Head of caudate nucleus (tissue), 42 donors: ENCODE measurements around the gene KCNH6.

ENCODE experiments used
- DNase-seq, 42 donors: peaks; one replicate each; pipeline versions ENCODE4 v3.0.0 to v3.0.0-alpha.2; 2020 to 2021; ENCODE audit warnings: mixed read lengths in 7 of 42
- intact Hi-C: fragments of 100-400 bp; cut with DNase I; formaldehyde crosslinking; loops from one replicate; pipeline ENCODE4 v1.15.0; 2022

KCNH6 gene

DNA sequence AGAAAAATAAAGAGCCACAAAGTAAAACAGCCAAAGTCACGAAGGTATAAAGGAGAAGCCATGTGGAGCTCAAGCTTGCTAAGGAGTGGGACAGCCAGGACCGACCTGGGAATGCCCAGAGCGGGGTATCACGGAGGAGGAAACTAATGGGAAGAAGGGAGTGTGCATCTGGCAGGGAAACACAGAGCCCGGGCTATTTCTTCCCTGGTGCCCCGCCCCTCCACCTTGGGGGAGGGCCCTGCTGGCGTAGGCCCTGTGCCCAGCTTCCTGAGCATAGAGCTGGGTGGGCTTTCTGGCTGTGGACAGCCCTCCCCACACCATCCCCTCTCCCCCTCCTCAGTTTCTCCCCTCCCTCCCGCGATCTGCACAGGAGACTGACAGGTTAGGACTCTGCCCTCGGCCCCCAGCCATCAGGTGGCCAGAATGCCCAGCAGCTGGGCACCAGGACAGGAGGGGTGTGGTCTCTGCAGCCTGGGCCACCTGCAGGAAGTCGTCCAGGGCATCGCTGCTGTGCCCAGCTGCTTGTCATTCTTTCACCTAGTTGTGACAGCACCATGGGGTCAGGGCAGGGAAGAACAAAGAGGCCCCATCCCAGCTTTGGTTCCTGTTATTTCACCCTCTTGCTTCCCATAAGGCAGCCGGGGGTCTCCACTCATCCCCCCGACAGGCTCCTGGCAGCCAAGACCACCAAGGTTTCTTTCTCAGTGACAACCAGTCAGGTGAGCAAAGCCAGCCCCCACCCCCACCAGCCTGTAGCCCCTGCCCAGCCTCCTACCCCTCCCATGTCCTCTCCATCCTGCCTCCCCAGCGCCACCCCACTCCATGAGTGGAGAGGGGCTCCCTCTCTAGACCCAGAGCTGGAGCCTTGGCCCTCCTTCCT is 20.0 kb downstream of the KCNH6 start:
- intact Hi-C loops, result no loop called here
- peak in 4 of 42 donors; percentile 2 to 12 (median 6) for DNase-seq

DNA sequence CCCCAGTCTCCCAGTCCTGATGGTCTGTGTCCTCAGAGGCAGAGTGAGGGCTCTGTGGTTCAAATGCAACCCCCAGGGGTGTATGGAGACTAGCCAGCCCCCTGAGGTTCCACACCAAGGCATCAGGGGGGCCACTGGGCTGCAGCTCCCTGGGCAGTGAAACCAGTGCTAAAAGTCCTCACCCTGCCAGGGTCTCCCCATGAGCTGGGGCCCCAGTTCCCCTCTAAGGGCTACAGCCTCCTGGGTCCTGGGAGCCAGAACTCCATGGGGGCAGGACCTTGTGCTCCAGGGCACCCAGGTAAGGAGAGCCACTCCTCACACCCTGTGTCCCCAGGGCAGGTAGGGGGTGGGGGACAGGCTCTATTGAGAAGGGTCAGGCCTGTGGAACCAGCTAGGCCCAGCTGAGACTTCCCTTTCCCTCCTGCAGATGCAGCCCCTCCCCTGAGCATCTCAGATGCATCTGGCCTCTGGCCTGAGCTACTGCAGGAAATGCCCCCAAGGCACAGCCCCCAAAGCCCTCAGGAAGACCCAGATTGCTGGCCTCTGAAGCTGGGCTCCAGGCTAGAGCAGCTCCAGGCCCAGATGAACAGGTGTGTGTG is 20.8 kb downstream of the KCNH6 start:
- DNase-seq, result peak in 6 of 42 donors; percentile 2 to 27 (median 4)
- intact Hi-C loops, result no loop called here

DNA sequence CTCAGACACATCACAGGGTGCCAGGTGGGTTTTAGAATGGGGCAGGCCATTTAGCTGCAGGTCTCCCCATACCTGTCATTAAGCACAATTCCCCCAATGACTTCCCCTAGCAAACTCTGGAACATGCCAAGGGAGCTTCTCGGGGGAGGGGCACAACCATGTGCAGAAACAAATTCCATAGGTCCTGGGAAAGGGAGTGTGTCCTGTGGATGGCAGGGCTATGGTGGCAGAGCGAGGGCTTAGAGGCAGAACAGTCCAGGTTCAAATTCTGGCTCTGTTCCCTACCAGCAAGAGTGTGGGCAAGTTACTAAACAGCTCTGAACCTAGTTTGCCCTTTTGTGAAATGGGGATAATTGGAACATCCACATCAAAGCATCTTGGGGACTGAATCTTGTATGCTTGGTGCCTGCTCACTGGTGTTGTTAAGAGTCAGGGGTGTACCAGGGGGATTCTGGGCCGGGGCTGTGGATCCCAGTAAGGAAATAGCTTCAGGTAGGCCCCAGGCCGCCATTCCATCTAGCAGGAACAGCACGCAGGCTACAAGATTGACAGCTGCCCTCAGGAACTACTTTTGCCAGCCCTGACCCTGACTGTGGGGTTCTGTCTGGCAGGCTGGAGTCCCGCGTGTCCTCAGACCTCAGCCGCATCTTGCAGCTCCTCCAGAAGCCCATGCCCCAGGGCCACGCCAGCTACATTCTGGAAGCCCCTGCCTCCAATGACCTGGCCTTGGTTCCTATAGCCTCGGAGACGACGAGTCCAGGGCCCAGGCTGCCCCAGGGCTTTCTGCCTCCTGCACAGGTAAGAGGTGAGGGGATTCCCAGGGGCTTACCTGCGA is 21.5 kb downstream of the KCNH6 start:
- DNase-seq, result peak in 5 of 42 donors; percentile 19 to 27 (median 24)
- intact Hi-C loops, result no loop called here

DNA sequence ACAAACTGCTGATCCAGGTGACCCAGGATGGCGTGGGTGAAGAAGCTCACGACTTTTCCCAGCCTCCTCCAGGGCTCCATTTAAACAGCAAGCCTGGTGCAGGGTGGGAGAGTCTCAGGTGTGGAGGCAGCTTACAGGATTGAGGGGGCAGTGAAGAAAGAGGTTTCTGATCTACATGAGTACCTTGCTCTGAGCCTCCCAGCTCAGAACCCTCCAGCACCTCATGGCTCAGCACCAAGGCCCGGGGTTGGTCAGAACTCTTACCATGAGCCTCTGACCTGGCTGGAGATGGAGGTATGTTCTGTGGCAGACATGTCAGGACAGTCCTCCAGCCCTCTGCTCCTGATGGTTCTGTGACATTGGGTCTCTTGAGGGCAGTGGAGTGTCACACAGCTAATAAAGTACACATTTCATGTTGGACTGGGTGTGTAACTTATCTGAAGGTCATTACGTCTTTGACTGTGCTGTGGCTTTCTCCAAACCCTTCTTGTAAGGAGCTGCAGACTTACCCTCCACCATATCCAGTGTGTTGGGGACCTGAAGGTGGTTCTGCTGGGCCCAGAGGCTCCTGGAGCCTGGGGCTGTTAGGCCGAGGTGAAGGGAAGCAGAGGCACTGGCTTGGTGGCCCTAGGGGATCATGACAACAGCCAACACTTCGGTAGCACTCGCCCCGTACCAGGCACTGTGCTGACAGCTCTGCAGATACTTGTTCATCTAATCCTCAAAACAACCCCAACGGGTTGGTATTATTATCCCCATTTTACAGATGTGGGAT is 23.3 kb downstream of the KCNH6 start:
- intact Hi-C loops, result no loop called here
- DNase-seq, result peak in 7 of 42 donors; percentile 19 to 46 (median 27)

DNA sequence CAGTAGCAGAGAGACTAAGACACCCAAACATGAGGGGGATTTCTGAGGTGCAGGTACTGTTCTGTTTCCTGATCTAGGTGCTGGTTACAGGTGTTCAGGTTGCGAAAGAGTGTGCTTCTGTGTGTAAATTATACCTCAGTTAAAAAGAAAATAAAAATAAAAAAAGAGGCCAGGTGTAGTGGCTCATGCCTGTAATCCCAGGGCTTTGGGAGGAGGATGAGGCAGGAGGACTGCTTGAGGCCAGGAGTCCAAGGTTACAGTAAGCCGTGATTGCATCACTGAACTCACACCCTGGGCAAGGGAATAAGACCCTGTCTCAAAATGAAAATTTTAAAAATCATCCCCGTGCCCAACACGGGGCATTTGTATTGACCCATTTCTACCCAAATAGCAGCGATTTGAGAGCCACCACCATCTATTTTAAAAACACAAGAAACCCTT is 23.9 kb downstream of the KCNH6 start:
- intact Hi-C loops, result no loop called here
- DNase-seq, result no peak

DNA sequence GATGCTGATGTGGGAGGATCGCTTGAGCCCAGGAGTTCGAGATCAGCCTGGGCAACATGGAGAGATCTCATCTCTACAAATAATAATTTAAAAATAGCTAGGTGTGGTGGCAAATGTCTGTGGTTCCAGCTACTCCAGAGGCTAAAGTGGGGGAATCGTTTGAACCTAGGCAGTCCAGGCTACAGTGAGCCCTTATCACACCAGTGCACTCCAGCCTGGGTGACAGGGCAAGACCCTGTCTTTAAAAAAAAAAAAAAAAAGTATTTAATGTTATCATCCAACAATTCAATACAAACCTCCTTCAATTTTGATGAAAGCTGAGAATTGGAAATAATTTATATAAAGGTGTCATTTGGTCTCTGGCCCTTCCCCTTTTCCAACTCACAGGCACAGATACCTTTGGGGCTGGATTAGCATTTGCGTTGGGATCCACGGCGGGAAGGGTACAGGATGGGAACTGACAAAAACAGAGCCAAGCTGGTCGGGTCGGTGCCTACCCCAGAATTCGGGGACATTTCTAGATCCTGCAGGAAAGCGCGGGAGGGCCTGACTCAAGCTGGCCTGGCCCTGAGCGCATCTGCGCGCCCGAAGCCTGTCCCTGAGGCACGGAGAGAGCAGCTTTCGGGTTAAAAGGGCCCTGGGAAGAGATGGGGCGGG is 26.3 kb downstream of the KCNH6 start:
- peak in 12 of 42 donors; percentile 5 to 64 (median 22) for DNase-seq
- intact Hi-C loops, result no loop called here

DNA sequence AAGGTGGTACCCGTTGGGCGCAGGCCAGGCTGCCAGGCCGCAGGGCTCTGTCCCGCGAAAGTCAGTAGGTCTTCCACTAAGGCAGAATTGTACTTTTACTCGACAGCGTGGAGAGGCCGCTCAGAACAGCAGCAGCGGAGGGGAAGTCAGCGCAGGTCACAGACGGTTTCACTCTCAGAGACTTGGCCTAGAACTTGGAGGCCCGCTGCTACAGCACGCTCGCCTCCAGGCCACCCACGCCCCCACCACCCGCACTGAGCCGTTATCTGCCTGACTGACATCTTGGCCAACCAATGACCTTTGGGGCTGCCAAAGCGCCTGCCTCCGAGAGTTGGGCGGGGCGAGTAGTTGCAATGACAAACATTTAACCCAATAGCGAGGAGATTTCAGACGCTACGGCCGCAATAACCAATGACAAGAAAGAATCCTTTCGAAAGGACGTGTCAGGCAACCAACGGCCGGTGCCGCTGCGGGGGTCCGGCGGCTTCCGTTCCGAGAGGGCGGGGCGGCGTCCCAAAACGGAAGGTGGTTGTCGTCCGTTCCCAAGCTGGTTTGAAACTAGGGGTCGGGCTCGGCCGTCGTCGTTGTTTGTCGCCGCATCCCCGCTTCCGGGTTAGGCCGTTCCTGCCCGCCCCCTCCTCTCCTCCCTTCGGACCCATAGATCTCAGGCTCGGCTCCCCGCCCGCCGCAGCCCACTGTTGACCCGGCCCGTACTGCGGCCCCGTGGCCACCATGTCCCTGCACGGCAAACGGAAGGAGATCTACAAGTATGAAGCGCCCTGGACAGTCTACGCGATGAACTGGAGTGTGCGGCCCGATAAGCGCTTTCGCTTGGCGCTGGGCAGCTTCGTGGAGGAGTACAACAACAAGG is 27.0 kb downstream of the KCNH6 start, which contains the start of gene DCAF7:
Gene DCAF7, plus strand, starts transcription at position 532 of the 871 bp plus-strand sequence. Its CDS starts 201 bp downstream, at position 733.
- intact Hi-C loops, result no loop called here
- DNase-seq, result peak; percentile 99 to 100 (median 100)

DNA sequence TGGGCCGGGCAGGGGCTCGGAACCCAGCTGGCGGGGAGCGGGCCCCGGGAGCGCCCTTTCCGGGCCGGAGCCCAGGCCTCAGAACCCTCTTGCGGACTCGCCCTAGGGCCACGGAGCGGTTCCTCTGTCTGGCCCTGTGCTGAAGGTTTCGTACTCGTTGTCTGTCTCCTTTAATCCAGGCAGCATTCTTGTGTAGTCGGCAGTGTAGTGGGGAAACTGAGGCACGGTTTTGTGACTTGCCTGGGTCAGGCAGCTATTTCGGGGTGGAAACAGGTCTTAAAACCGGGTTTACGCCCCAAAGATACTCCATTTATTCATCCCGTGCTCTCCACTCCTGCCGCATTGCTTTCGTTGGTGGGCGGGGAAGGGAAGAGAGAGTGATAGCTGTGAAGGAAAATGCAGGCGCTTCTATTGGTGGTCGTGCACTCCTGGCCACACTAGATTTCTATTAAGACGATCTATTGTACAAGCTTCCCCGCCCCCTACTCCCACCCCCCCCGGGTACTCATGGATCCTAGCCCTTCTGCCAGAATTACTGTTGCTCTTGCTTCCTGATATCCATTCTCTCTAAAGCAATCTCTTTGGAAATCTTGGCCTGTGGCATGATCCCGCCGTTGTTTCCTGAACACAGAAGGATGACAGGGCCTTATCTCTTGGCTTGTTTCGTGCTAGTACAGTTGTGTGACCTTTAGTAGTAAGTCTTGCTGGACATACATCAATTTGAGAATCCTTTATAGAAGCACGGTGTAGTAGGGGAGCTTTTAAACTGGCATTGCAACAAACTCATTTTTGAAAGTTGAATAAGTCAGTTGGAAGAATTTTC is 27.9 kb downstream of the KCNH6 start:
- intact Hi-C loops, result no loop called here
- peak in 11 of 42 donors; percentile 6 to 54 (median 20) for DNase-seq

DNA sequence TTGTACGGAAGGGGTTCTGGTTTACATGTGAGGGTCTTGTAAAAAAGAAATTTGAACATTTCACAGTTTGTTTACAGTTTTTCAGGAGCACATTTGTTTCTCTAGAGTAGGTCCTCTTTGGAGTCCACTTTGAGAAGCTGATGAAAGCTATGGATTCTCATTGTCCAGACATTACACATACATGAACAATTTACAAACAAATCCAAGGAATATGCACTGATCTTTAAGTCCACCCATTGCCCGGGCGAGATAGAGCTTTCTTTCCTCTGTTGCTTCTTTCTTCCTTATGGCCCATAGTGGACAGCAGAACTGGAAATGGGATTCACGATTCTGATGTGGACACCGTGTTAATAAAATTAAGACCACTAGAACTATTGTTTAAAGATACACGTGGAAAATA is 29.1 kb downstream of the KCNH6 start:
- intact Hi-C loops, result no loop called here
- peak in 1 of 42 donors; percentile 3 for DNase-seq

DNA sequence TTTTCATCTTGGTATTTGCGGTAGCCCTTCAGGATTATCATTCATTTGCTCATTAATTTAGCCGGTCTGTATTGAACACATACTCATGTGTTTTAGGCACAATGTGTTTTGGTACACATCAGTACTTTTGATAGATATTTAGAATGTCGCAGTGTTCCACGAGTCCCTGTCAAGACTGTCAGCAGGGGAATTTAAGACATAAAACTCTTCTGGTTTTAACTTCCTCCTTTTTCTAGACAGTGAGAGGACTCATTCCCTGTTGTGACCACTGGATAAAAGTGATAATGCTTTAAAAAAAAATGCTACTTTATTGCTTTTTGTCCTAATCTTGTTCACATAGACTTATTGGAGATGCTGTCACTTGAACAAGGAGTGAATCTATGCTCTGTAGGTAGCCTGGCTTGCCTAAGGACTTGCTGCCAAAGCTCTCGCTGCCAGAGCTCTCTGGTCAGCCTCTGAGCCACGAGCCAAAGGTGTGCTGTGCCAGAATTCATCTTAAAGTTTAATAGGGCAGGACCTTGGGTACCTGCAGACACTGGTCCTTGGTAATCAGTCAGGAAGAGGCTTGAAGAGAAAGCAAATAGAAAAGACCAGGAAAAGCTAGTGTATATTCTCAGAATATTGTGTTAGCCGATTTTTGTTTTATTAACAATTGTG is 32.5 kb downstream of the KCNH6 start:
- intact Hi-C loops, result no loop called here
- no peak for DNase-seq

DNA sequence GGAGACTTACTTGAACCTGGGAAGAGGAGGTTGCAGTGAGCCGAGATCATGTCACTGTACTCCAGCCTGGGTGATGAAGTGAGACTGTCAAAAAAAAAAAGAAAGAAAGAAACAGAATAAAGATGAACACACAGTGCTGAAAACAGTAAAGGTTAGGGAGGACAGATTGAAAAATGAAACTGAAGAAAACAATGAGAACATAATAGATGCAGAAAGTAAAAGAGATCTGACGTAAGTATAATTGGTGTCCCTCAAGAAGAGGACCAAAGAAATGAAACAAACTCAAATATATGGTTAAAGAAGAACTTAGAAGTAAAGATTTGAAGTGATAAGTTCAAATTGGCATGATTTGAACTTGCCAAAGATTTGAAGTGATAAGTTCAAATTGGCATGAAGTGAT is 34.3 kb downstream of the KCNH6 start:
- no peak for DNase-seq

DNA sequence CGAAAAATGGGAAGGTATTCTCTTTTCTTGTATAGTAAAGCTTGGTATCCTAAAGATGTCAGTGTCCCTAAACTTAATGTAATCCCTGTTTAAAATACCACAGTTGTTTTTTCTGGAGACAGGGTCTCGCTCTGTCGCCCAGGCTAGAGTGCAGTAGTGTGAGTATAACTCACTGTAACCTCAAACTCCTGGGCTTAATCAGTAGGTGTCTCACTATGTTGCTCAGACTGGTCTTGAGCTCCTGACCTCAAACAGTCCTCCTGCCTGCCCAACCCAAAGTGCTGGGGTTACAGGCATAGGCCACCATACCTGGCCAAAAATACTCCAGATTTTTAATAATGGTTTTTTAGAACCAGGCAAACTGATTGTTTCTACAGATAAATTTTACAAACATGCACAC is 35.3 kb downstream of the KCNH6 start:
- no peak for DNase-seq
- intact Hi-C loops, result no loop called here

More for the DNA sequence above, 34.3 kb downstream of the KCNH6 start:
- intact Hi-C loops, result no loop called here

DNA sequence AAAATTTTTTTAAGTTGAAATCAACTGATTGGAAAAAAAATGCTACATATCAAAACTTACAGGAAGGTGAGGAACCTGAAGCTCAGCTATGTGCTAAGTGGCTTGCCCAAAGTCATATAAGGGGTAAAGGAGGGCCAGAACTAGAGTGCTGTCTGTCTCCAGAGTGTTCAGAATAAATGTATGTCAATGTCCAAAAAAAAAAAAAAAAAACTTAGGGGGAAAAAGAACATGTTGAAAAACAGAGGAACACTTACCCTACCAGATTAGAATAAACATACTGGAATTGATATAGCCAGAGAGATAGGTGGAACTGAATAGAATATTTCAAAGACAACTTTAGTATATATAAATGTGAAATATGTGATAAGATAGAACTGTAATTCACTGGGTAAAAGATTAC is 38.7 kb downstream of the KCNH6 start:
- no peak for DNase-seq
- intact Hi-C loops, result no loop called here

DNA sequence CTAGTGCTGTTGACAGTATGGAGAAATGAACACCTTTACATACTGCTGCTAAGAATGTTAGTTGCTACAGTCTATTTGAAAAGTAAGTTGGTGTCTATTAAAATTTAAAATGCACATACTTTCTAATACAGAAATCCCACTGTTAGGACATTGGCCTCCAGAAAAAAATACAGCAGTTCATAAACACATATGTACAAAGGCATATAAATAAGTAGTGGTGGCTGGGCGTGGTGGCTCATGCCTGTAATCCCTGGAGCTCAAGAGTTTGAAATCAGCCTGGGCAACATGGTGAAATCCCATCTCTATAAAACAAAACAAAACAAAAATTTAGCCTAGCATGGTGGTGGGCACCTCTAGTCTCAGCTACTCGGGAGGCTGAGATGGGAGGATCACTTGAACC is 40.2 kb downstream of the KCNH6 start:
- no peak for DNase-seq
- intact Hi-C loops, result no loop called here

DNA sequence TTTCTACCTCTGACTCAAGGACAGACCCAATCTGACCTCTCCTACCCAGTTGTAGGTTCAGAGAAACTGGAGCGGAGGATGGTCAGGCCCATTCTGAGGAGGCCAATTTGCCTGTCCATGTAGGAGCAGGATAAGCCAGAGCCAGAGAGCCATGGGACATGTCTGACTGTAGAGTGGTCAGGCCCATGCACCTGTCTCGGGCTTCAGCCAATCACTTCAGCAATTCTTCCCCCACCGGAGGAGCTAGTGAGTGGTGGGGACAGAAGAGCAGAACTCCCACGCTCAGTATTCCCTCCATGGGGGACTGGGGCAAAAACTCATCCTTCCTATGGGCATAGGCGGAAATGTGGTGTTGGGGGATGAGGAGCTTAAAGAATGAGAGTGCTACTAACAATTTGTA is 41.4 kb downstream of the KCNH6 start:
- intact Hi-C loops, result no loop called here
- DNase-seq, result no peak

DNA sequence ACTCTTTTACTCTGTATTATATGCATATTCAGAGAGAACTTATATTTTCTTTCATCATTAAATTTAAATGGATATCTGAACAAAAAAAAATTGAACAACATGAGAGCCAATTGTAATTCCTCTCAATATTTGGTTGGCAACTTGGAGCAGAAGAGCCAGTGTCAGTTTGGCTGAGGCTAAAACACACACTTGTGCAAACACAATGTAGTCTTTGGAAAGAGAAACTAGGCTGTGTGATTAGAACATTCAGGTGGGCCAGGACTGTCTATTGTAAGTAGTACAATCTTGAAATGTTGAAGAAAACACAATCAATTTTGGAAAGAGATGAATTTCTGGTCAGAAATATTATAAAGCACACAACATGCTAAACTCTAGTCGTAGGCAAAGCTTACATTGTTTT is 44.1 kb downstream of the KCNH6 start:
- no peak for DNase-seq
- intact Hi-C loops, result no loop called here
